ENCODE data around the gene EIF5AL1.

DNA sequence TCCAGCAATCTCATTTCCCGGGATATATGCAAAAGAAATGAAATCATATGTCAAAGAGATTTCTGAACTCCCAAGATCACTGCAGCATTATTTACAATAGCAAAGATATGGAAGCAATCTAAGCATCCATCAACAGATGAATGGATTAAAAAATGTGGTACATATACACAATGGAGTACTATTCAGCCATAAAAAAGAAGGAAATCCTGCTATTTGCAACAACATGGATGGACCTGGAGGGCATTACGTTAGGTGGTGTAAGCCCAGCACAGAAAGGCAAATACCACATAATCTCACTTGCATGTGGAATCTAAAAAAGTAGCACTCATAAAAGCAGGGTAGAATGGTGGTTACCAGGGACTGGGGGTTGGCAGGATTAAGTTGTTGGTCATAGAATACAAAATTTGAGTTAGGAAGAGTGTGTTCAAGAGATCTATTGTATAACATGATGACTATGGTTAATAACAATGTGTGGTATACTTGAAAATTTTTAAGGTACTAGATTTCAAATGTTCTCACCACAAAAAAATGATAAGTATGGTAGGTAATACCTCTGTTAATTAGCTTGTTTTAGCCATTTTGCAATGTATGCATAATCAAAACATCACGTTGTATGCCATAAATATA lies 32.9 kb upstream of the EIF5AL1 start:
- TF ChIP-seq, protein P1, sequence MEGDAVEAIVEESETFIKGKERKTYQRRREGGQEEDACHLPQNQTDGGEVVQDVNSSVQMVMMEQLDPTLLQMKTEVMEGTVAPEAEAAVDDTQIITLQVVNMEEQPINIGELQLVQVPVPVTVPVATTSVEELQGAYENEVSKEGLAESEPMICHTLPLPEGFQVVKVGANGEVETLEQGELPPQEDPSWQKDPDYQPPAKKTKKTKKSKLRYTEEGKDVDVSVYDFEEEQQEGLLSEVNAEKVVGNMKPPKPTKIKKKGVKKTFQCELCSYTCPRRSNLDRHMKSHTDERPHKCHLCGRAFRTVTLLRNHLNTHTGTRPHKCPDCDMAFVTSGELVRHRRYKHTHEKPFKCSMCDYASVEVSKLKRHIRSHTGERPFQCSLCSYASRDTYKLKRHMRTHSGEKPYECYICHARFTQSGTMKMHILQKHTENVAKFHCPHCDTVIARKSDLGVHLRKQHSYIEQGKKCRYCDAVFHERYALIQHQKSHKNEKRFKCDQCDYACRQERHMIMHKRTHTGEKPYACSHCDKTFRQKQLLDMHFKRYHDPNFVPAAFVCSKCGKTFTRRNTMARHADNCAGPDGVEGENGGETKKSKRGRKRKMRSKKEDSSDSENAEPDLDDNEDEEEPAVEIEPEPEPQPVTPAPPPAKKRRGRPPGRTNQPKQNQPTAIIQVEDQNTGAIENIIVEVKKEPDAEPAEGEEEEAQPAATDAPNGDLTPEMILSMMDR (IDR thresholded peaks at IDR 0.05; ENCODE audit: low read depth, low read length), result no peak
- no peak for TF ChIP-seq POLR2A (IDR thresholded peaks at IDR 0.05; ENCODE audit: extremely low read depth, insufficient read length)
